Measurements from ENCODE around the gene HCK.

DNA sequence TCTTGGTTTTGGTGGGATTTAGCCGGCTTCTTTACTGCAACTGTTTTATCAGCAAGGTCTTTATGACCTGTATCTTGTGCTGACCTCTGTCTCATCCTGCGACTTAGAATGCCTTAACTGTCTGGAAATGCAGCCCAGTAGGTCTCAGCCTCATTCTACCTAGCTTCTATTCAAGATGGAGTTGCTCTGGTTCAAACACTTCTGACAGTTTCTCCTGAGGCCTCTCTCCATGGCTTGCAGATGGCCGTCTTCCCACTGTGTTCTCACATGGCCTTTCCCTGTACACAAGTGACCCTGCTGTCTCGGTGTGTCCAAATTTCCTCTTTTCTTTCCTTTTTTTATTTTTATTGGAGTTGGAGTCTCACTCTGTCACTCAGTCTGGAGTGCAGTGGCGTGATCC lies 46.0 kb upstream of the HCK start:
- TF ChIP-seq, protein P1, sequence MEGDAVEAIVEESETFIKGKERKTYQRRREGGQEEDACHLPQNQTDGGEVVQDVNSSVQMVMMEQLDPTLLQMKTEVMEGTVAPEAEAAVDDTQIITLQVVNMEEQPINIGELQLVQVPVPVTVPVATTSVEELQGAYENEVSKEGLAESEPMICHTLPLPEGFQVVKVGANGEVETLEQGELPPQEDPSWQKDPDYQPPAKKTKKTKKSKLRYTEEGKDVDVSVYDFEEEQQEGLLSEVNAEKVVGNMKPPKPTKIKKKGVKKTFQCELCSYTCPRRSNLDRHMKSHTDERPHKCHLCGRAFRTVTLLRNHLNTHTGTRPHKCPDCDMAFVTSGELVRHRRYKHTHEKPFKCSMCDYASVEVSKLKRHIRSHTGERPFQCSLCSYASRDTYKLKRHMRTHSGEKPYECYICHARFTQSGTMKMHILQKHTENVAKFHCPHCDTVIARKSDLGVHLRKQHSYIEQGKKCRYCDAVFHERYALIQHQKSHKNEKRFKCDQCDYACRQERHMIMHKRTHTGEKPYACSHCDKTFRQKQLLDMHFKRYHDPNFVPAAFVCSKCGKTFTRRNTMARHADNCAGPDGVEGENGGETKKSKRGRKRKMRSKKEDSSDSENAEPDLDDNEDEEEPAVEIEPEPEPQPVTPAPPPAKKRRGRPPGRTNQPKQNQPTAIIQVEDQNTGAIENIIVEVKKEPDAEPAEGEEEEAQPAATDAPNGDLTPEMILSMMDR (IDR thresholded peaks at IDR 0.05), result no peak
- TF ChIP-seq, protein P2, sequence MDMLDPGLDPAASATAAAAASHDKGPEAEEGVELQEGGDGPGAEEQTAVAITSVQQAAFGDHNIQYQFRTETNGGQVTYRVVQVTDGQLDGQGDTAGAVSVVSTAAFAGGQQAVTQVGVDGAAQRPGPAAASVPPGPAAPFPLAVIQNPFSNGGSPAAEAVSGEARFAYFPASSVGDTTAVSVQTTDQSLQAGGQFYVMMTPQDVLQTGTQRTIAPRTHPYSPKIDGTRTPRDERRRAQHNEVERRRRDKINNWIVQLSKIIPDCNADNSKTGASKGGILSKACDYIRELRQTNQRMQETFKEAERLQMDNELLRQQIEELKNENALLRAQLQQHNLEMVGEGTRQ (IDR thresholded peaks at IDR 0.05; ENCODE audit: borderline replicate concordance, low read depth, low read length), result no peak

Measured in SK-N-SH (cell line).